Measurements from ENCODE around the gene LMX1B. TPM values are rescaled to one million over a fixed set of nuclear protein-coding genes. Genes with fewer than 3 reads are reported as not detected.

The LMX1B gene
- total RNA-seq, 1 donor from 2014 or later: 0.52 TPM

GRCh38 chr9:126604059-126605055 lies 9.4 kb upstream of the LMX1B start:
- TF ChIP-seq, protein P1, sequence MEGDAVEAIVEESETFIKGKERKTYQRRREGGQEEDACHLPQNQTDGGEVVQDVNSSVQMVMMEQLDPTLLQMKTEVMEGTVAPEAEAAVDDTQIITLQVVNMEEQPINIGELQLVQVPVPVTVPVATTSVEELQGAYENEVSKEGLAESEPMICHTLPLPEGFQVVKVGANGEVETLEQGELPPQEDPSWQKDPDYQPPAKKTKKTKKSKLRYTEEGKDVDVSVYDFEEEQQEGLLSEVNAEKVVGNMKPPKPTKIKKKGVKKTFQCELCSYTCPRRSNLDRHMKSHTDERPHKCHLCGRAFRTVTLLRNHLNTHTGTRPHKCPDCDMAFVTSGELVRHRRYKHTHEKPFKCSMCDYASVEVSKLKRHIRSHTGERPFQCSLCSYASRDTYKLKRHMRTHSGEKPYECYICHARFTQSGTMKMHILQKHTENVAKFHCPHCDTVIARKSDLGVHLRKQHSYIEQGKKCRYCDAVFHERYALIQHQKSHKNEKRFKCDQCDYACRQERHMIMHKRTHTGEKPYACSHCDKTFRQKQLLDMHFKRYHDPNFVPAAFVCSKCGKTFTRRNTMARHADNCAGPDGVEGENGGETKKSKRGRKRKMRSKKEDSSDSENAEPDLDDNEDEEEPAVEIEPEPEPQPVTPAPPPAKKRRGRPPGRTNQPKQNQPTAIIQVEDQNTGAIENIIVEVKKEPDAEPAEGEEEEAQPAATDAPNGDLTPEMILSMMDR (conservative IDR thresholded peaks at IDR 0.05; ENCODE audit: low read depth, low read length): no peak
- DNase-seq (ENCODE audit: low read depth): no peak
- H3K4me3 ChIP-seq (ENCODE audit: low read depth, low read length): no peak overlapping the region

GRCh38 chr9:126605792-126606482 lies 7.8 kb upstream of the LMX1B start:
- TF ChIP-seq, protein P1 (conservative IDR thresholded peaks at IDR 0.05; ENCODE audit: low read depth, low read length): no peak
- DNase-seq (ENCODE audit: low read depth): no peak
- no peak overlapping the region for H3K4me3 ChIP-seq (ENCODE audit: low read depth, low read length)

GRCh38 chr9:126606483-126606870 lies 7.3 kb upstream of the LMX1B start:
- DNase-seq (ENCODE audit: low read depth): no peak
- no peak overlapping the region for H3K4me3 ChIP-seq (ENCODE audit: low read depth, low read length)
- TF ChIP-seq, protein P1 (conservative IDR thresholded peaks at IDR 0.05; ENCODE audit: low read depth, low read length): no peak

DNA sequence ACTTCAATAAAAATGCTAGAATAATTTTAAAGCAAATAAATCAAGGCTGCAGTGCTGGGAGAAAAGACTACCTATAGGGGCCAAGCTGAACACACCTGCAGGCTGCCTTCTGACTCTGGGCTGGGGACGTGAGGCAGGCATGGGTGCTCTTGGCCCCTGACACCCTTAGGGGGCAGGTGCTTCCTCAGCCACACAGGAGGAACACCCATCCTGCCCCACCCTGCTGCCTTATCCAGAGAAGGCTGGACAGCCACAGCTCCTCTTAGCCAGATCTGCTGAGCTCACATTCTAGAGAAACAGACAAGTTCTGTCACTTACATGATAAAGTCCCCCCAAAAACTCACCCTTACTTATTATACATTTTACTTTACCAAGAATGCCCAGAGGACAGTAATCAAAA lies 6.6 kb upstream of the LMX1B start:
- no peak for DNase-seq (ENCODE audit: low read depth)
- TF ChIP-seq, protein P1 (conservative IDR thresholded peaks at IDR 0.05; ENCODE audit: low read depth, low read length): no peak
- no peak overlapping the region for H3K4me3 ChIP-seq (ENCODE audit: low read depth, low read length)

DNA sequence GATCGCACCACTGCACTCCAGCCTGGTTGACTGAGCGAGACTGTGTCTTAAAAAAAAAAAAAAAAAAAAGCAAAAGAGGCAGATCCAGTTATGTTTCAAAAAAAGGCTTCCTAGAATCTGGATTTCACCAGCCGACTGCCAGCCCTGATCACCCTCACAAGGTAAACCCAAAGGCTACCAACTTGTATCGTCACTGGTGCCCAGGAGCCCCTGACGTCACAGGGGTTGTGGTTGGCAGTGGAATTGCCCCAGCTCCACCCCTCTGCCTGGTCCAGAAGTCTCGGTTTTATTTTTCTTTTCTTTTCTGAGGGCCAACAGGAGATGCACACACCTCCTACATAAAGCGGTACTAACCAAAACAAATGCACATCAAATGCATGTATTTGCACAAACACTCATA lies 6.0 kb upstream of the LMX1B start:
- no peak overlapping the region for H3K4me3 ChIP-seq (ENCODE audit: low read depth, low read length)
- DNase-seq (ENCODE audit: low read depth): no peak
- TF ChIP-seq, protein P1 (conservative IDR thresholded peaks at IDR 0.05; ENCODE audit: low read depth, low read length): no peak

GRCh38 chr9:126608551-126608950 lies 5.2 kb upstream of the LMX1B start:
- DNase-seq (ENCODE audit: low read depth): no peak
- no peak overlapping the region for H3K4me3 ChIP-seq (ENCODE audit: low read depth, low read length)
- TF ChIP-seq, protein P1 (conservative IDR thresholded peaks at IDR 0.05; ENCODE audit: low read depth, low read length): no peak
